Activated T-cell treated with anti-CD3 and anti-CD28 coated beads, Interleukin-2, amount 50 U/mL, for 72 hours (primary cell): ENCODE measurements around the gene ADCYAP1. TPM values are rescaled to one million over a fixed set of nuclear protein-coding genes. Genes with fewer than 3 reads are reported as not detected.

Experiments used
- ATAC-seq, 2 donors: fragments of 150-1000 bp; cut with Tn5 transposase; replicated peaks in 1 of 2; 2 replicates each; pipeline ENCODE4 v1.10.0; 2021; ENCODE audit warnings: moderate library complexity in 2 of 2, mild to moderate bottlenecking in 1 of 2
- DNase-seq, 2 donors: peaks; one replicate each; pipeline ENCODE4 v3.0.0; 2021 to 2022; ENCODE audit warnings: mixed read lengths in 1 of 2
- H3K27ac Mint-ChIP-seq: one replicate; pipeline ENCODE4 v1.8.0; 2022; ENCODE audit warnings: mild to moderate bottlenecking, moderate library complexity, mixed read lengths
- H3K27me3 Mint-ChIP-seq: one replicate; pipeline ENCODE4 v1.8.0; 2022; ENCODE audit warnings: low read depth, mixed read lengths
- H3K36me3 Mint-ChIP-seq, 2 donors: one replicate each; pipeline ENCODE4 v1.8.0; 2022; ENCODE audit warnings: mixed read lengths in 2 of 2, mild to moderate bottlenecking in 1 of 2; ENCODE audit not compliant: insufficient read depth in 2 of 2
- H3K4me1 Mint-ChIP-seq: one replicate; pipeline ENCODE4 v1.8.0; 2022; ENCODE audit warnings: low read depth, mixed read lengths
- H3K4me3 Mint-ChIP-seq, 2 donors: one replicate each; pipeline ENCODE4 v1.8.0; 2022; ENCODE audit warnings: mild to moderate bottlenecking in 2 of 2, mixed read lengths in 2 of 2, moderate library complexity in 2 of 2
- H3K9me3 Mint-ChIP-seq, 2 donors: one replicate each; pipeline ENCODE4 v1.8.0; 2022; ENCODE audit warnings: mixed read lengths in 2 of 2
- total RNA-seq, 2 donors: library from RNA; stranded (reverse); gene quantifications; one replicate each; pipeline ENCODE4 v1.2.3, GENCODE V29; 2022

The ADCYAP1 gene
- total RNA-seq, 2 donors from 2014 or later: not detected

DNA sequence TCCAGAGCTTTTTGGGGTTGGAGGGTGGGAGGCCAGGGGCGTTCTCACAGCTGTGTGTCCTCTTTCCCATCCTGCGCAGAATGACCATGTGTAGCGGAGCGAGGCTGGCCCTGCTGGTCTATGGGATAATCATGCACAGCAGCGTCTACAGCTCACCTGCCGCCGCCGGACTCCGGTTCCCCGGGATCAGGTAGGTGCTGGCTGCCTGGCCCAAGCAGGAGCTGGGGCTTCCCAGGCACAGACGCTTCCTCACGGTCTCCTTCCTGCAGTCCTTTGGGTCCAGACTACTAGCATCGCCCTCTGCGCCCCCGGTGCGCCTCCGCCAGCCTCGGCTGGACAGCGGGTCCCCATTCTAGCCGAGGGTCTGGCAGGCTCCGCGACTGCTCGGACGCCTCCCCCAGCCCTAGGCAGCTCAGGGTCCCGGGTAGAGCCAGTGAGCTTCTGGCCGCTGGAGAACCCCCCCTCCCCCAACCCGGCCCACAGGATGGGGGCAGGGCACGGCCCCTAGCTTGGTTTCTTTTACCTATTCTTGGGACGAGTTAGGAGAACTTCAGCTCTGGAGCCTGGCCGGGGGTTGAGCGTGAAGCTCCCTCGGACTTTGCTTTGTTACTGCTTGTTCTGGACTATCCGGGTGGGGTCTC lies 756 bp downstream of the ADCYAP1 start:
- peak overlapping the region in 1 of 2 donors; percentile 59 for H3K4me3 Mint-ChIP-seq
- H3K9me3 Mint-ChIP-seq: peaks cover 0 to 1% of the 10 kb centered on the region in 2 donors
- peaks cover 16% of the 10 kb centered on the region for H3K4me1 Mint-ChIP-seq
- ATAC-seq (no peak), DNase-seq (no peak)
- H3K36me3 Mint-ChIP-seq: peaks cover 0 to 1% of the 10 kb centered on the region in 2 donors
- H3K27ac Mint-ChIP-seq: no peak overlapping the region
- H3K27me3 Mint-ChIP-seq: peaks cover 65% of the 10 kb centered on the region

DNA sequence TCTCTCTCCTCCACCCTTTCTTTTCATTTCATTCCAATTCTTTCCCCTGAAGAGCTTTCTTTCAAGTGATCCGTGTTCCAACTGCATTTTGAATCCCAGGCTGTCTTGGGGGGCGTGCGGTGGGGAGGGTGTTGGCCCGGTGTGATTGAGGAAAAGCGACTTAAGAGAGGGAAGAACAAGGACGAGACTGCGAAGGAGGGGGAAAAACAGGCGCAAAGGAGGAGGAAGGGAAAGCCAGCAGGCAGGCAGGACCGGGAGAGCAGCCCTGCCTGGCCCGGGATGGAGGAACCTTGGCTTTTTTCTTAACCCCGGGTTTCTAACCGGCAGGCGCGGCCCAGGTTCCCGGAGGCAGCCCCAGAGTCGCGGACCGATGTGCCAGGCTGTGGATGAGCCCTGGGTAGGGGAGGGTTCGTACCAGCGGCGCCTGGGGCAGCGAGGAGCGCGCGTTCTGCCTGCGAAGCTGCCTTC lies 1.3 kb downstream of the ADCYAP1 start:
- DNase-seq: no peak
- H3K4me1 Mint-ChIP-seq: peaks cover 16% of the 10 kb centered on the region
- peaks cover 67% of the 10 kb centered on the region for H3K27me3 Mint-ChIP-seq
- H3K4me3 Mint-ChIP-seq: peak overlapping the region; percentile 76 to 79
- no peak for ATAC-seq
- no peak overlapping the region for H3K27ac Mint-ChIP-seq
- peaks cover 0 to 1% of the 10 kb centered on the region in 2 donors for H3K9me3 Mint-ChIP-seq
- peaks cover 0 to 1% of the 10 kb centered on the region in 2 donors for H3K36me3 Mint-ChIP-seq

DNA sequence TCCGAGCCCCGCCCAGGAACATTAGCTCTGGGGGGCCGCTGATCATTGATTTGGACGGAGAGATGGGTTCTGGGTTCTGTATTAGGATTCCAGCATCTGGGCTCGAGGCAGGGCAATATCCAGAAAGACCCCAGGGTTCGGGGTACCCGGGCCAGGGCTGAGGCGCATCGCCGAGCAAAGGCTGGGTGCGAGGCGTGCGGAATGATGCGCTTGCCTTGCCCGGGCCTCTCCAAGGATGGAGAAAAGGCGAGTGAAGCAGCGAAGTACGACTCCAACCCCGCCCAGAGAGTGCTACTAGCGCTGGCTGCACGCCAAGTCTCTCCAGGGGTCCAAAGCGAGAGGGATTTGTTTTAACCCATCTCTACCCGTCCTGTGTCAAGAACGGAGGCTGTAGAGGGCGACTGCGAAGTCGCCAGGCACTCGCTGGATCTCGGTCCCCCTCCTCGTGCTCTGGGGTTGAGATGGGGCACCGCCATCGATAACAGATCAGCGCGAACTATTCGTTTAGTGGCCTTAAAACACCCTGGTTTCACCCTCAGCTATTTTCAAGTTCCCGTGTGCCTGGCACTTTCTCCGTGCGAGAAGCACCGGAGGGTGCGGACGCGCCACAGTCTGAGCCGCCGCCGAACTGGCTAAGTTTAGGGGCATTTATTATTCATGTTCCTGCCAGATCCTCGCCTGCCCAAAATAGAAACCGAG lies 1.9 kb downstream of the ADCYAP1 start:
- ATAC-seq (no peak), DNase-seq (no peak)
- Mint-ChIP-seq H3K9me3 (peaks cover 0 to 1% of the 10 kb centered on the region in 2 donors), H3K36me3 (peaks cover 0 to 1% of the 10 kb centered on the region in 2 donors), H3K4me1 (peaks cover 16% of the 10 kb centered on the region), H3K4me3 (peak overlapping the region; percentile 76 to 79), H3K27ac (no peak overlapping the region), H3K27me3 (peaks cover 73% of the 10 kb centered on the region)

DNA sequence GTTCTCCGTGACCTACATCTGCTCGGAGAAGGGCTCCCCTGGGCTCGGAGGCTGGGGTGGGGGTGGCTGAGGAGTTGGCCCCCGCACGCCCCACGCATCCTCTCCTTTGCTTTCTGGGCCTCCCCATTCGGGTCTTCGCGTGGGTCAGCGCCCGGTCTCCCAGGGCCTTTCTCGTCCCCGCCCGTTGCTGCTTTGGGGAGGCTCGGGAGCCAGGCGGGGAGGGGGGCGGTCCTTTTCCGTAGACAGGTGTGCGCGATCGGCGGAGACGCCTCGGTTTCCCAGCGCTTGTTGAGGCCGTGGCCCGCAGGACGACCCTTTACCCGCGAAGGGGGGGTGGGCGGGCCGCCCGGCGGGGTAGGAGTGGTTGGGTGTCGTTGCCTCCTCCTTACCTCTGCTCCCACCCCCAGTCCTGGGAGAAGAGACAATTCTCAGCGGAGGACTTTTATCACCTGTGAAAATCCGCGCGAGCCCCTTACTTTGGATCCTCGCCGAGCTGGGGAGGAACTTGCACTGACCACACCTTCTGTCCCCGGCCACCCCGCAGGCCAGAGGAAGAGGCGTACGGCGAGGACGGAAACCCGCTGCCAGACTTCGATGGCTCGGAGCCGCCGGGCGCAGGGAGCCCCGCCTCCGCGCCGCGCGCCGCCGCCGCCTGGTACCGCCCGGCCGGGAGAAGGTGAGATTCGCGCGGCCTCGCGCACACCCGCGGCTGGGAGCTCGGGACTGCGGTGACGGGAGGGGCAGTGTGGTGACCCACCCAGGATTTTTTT lies 2.6 kb downstream of the ADCYAP1 start:
- ATAC-seq: peak; percentile 24 to 60
- Mint-ChIP-seq H3K4me1 (peaks cover 16% of the 10 kb centered on the region), H3K4me3 (peak overlapping the region; percentile 76 to 79), H3K27me3 (peaks cover 74% of the 10 kb centered on the region), H3K9me3 (peaks cover 0 to 1% of the 10 kb centered on the region in 2 donors), H3K27ac (no peak overlapping the region), H3K36me3 (peaks cover 0 to 1% of the 10 kb centered on the region in 2 donors)
- DNase-seq: peak; percentile 26 to 28

DNA sequence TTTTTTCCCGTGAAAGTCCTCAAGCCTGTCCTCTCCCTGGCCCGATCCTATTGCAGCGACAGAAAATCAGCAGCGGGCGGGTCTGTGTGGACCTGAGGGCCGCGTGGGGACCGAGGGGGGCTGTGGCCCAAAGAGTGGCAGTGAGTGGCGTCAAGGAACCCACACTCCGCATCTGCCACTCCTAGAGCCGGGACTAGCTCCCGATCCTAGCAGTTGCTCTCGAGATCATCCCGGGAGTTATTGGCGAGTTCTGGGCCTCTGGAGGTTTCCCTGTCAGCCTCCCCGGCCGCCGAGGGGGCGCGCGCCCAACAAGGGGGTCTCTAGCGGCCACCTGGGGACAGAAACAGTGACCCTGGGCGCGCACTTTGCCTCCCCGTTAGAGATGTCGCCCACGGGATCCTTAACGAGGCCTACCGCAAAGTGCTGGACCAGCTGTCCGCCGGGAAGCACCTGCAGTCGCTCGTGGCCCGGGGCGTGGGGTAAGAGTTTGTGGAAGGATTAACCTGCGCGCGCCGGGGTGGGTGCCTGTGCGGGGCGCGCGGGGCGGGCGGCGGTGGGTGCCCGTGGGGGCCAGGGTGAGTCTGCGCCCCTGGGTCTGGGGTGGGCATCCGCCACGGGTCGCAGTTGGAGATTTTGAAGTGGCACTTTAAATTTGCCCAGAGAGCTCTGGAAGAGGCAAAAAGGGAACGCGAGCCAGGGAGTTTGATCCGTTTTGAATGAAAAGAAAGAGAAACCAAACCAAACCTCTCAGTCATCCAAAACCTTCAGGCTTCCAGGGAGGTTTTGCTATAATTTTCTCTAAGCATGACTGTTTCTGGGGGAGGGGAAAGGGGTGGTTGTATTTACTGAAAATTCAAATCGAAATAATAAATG lies 3.5 kb downstream of the ADCYAP1 start:
- Mint-ChIP-seq H3K36me3 (peaks cover 0 to 1% of the 10 kb centered on the region in 2 donors), H3K27ac (no peak overlapping the region), H3K27me3 (peaks cover 66% of the 10 kb centered on the region), H3K4me1 (peaks cover 16% of the 10 kb centered on the region), H3K9me3 (peaks cover 0 to 1% of the 10 kb centered on the region in 2 donors), H3K4me3 (peak overlapping the region; percentile 76 to 79)
- ATAC-seq (no peak), DNase-seq (no peak)

DNA sequence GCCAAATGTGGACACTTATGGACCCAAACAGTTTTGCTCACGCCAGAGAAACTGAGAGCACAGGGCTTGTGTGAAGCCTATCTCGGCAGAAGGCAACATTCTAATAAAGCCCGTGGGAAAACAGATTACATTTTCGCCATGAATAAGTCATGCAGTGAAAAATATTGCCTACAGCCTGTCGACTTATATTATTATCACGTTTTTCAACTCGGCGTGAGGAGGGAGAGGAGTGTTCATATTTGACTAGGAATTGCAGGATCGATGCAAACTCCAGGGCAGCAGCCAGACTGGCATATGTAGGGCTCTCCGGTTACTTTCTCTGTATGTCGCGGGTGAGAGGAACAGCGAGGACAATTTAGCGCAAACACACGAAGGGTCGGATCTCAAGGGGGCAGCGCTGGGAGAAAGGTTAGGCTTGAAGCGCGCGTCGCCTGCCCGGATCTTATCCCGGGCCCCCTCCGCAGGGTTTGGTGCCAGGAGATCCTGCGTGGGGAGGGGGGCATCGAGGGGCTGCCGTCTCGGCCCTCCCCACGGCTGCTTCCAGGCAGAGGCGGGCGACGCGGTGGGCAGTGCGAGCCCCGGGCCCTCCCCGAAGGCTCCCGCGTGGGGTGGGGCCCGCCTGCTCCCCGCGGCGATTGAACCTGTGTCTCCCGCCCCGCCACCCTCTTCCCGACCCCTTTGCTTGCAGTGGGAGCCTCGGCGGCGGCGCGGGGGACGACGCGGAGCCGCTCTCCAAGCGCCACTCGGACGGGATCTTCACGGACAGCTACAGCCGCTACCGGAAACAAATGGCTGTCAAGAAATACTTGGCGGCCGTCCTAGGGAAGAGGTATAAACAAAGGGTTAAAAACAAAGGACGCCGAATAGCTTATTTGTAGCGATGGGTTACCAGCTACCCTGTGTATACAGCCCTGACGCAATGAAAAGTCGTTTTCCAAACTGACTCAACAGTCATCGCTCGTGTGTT lies 4.4 kb downstream of the ADCYAP1 start:
- H3K27me3 Mint-ChIP-seq: peaks cover 65% of the 10 kb centered on the region
- H3K27ac Mint-ChIP-seq: no peak overlapping the region
- ATAC-seq (no peak), DNase-seq (no peak)
- peaks cover 0 to 1% of the 10 kb centered on the region in 2 donors for H3K9me3 Mint-ChIP-seq
- peaks cover 0 to 1% of the 10 kb centered on the region in 2 donors for H3K36me3 Mint-ChIP-seq
- peak overlapping the region; percentile 76 to 79 for H3K4me3 Mint-ChIP-seq
- peaks cover 16% of the 10 kb centered on the region for H3K4me1 Mint-ChIP-seq

DNA sequence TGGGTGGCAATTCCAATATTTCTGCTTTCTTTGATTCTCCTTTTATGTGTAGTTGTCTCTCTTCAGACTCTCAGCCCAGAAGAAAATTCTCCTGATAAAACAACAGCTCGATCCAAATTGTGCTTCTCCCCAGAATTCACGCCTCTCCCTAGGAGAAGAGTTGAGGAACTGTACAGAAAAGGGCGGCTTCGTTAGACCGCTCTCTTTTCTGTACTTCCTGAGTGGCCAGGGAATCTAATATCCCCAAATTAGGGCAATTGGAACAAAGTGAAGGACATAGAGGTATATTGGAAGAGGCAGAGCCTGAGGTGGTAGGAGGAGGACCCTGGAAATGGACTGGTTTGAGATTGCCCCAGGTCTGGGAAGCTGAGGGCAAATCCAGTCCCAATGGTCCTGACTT lies 5.6 kb downstream of the ADCYAP1 start:
- peaks cover 16% of the 10 kb centered on the region for H3K4me1 Mint-ChIP-seq

DNA sequence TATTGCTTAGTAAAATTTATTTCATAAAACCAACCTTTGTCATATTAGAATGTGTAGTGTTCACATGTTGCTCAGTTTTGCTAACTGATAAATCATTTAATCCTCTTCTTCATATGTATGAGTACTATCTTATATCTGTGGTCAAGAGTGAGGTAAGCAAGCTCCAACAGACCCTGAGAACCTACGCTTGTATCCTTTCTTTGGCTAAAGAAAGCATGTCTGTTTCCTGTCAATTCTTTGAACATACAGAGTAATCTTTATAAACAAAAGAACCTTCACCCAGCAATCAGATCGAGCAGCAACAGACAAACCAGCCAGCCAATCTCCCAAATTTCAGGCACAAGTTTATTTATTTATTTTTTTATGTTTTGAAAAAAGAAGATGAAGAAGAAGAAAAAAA lies 6.4 kb downstream of the ADCYAP1 start:
- Mint-ChIP-seq H3K9me3 (no peaks in the 10 kb centered on the region), H3K27ac (no peak overlapping the region), H3K36me3 (peaks cover 0 to 1% of the 10 kb centered on the region in 2 donors), H3K4me3 (no peak overlapping the region), H3K27me3 (peaks cover 67% of the 10 kb centered on the region), H3K4me1 (peaks cover 12% of the 10 kb centered on the region)
- ATAC-seq (no peak), DNase-seq (no peak)

More for the DNA sequence above, 5.6 kb downstream of the ADCYAP1 start:
- Mint-ChIP-seq H3K36me3 (peaks cover 0 to 1% of the 10 kb centered on the region in 2 donors), H3K27ac (no peak overlapping the region), H3K27me3 (peaks cover 64% of the 10 kb centered on the region), H3K9me3 (no peaks in the 10 kb centered on the region), H3K4me3 (no peak overlapping the region)
- no peak for ATAC-seq
- DNase-seq: no peak

DNA sequence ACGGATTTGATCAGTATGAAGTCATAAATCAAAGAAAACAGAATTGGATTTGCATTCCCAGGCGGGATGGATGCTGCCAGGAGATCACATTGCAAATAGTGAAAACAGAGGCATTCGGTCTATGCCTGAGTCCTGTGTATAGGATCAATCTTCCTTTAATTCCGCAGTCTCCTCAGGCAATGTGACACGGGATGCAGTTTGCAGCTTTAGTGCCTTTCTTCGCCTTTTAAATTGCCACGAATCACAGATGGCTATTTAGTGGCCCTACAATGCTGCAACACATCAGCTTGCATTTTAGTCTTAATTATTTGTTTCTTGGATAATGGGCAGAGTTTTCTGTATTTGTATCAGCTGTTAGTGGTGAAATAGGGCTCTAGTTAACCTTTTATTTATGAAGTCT lies 6.8 kb downstream of the ADCYAP1 start:
- Mint-ChIP-seq H3K4me1 (peaks cover 11% of the 10 kb centered on the region), H3K27ac (no peak overlapping the region), H3K27me3 (peaks cover 63% of the 10 kb centered on the region), H3K36me3 (peaks cover 0 to 1% of the 10 kb centered on the region in 2 donors), H3K4me3 (no peak overlapping the region), H3K9me3 (no peaks in the 10 kb centered on the region)
- DNase-seq (no peak), ATAC-seq (no peak)

DNA sequence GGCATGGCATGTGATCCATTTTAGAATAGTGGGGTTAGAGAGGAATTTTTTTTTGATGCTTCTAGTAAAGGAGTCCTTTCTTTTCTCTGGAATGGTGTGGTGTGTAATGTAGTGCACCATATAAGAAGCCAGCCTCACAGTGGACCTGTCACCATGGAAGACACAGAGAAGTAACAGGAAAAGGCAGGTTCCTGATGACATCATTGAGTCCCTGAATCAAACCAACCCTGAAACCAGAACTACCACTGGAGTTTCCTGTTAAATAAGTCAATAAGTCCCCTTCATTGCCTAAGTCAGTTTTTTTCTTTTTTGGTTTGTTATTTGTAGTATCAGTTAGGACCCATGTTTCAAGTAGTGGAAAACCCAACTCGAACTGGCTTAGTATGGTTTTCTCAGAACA lies 11.9 kb downstream of the ADCYAP1 start:
- H3K4me3 Mint-ChIP-seq: no peak overlapping the region
- H3K27me3 Mint-ChIP-seq: peaks cover 49% of the 10 kb centered on the region
- peaks cover 0 to 2% of the 10 kb centered on the region in 2 donors for H3K9me3 Mint-ChIP-seq
- no peak for ATAC-seq
- H3K27ac Mint-ChIP-seq: no peak overlapping the region
- DNase-seq: no peak
- H3K4me1 Mint-ChIP-seq: no peaks in the 10 kb centered on the region
- H3K36me3 Mint-ChIP-seq: no peaks in the 10 kb centered on the region

DNA sequence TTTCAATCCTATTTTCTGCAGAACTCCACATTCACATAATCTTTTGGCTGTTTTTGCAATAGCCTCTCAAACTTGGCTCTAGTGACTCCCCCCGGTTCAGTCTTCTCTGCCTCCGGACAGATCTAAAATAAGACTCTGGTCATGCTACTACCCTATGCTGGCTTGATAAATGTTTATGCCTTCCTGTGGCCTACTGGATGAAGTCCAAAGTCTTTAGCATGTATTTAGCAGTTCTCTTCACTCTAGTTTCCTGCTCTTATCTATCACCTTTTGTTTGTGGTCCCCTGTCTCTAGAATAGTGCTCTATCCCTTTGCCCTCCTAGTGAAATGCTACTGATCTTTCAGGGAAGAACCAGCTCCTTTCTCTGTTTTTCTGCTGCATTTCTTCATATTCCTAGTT lies 14.4 kb downstream of the ADCYAP1 start:
- Mint-ChIP-seq H3K4me1 (no peaks in the 10 kb centered on the region), H3K4me3 (no peak overlapping the region), H3K9me3 (peaks cover 0 to 3% of the 10 kb centered on the region in 2 donors), H3K36me3 (no peaks in the 10 kb centered on the region), H3K27ac (no peak overlapping the region), H3K27me3 (peaks cover 40% of the 10 kb centered on the region)
- DNase-seq (no peak), ATAC-seq (no peak)
